ENCODE results near the gene CDK13.

Gene CDK13

DNA sequence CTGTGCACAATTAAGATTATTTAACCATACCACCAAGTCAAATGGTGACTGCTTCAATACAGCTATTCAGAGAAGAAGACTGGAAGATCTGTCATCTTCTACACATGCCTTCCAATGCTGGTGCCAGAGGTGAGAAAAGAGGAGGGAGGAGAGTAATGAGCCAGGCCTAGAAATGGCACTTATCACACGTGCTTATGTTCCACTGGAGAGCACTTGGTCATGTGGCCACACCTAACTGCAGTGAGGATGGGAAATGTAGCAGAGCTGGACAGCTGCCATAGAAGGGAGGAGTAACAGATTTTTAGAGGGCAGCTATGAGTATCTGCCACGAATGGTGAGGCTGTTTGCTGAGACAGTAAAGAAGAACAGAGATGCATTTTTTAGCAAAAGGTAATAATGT, 107.2 kb downstream of the CDK13 start:
- no peak overlapping the region for H3K4me2 ChIP-seq (ENCODE audit: low read length, poor library complexity, severe bottlenecking)
- no peak overlapping the region for H2BK120ac ChIP-seq (ENCODE audit: low read depth, low read length)
- no peaks in the 10 kb centered on the region for H3K4me1 ChIP-seq (ENCODE audit: control insufficient read depth, insufficient read depth, low read depth, low read length)
- no peak overlapping the region for H2BK5ac ChIP-seq (ENCODE audit: low read depth, low read length, poor library complexity, severe bottlenecking)
- DNase-seq, result no peak
- peaks cover 8 to 24% of the 10 kb centered on the region in 2 experiments for H3K36me3 ChIP-seq (ENCODE audit: control insufficient read depth in 1 of 2, insufficient read depth in 2 of 2, low read depth in 1 of 2, low read length in 2 of 2)
- H4K91ac ChIP-seq (ENCODE audit: low read length), result no peak overlapping the region
- H3K9ac ChIP-seq (ENCODE audit: low read length), result no peak overlapping the region
- H3K18ac ChIP-seq (ENCODE audit: low read depth in 1 of 2, low read length in 2 of 2), result no peak overlapping the region
- H3K14ac ChIP-seq (ENCODE audit: low read length in 2 of 2), result no peak overlapping the region
- no peak overlapping the region for H2BK12ac ChIP-seq (ENCODE audit: low read length in 2 of 2)
- H3K79me1 ChIP-seq (replicated peaks; ENCODE audit: low read length, poor library complexity, severe bottlenecking), result peaks cover 17% of the 10 kb centered on the region
- H3K4ac ChIP-seq (ENCODE audit: low read depth in 1 of 2, low read length in 2 of 2), result no peak overlapping the region
- no peak overlapping the region for H2BK15ac ChIP-seq (ENCODE audit: low read depth, poor library complexity, severe bottlenecking)
- no peak overlapping the region for H3K23ac ChIP-seq (ENCODE audit: low read length in 2 of 2)
- no peak overlapping the region for H2AFZ ChIP-seq (ENCODE audit: low read depth, low read length)
- 76% methylated on average over 2 of the region's 2 CpGs for WGBS
- no peak overlapping the region for H2AK5ac ChIP-seq (ENCODE audit: low read length, severe bottlenecking)
- H3K27ac ChIP-seq (ENCODE audit: low read length, poor library complexity, severe bottlenecking), result no peak overlapping the region
- H4K8ac ChIP-seq (ENCODE audit: low read length), result no peak overlapping the region
- no peaks in the 10 kb centered on the region for H3K27me3 ChIP-seq (ENCODE audit: control insufficient read depth in 1 of 2, insufficient read depth in 1 of 2, low read length in 2 of 2)
- no peaks in the 10 kb centered on the region for H3K9me3 ChIP-seq (ENCODE audit: control insufficient read depth, low read length)
- no peak overlapping the region for H3K4me3 ChIP-seq (ENCODE audit: insufficient read depth in 1 of 2, low read depth in 1 of 2, low read length in 2 of 2)

- Histone ChIP-seq H2BK12ac (ENCODE audit: low read length in 2 of 2) (no peak overlapping the region), H3K14ac (ENCODE audit: low read length in 2 of 2) (no peak overlapping the region), H4K91ac (ENCODE audit: low read length) (no peak overlapping the region), H3K9ac (ENCODE audit: low read length) (no peak overlapping the region), H3K23ac (ENCODE audit: low read length in 2 of 2) (no peak overlapping the region), H3K4me1 (ENCODE audit: control insufficient read depth, insufficient read depth, low read depth, low read length) (no peaks in the 10 kb centered on the region), H3K27me3 (ENCODE audit: control insufficient read depth in 1 of 2, insufficient read depth in 1 of 2, low read length in 2 of 2) (no peaks in the 10 kb centered on the region), H3K27ac (ENCODE audit: low read length, poor library complexity, severe bottlenecking) (no peak overlapping the region), H3K4me3 (ENCODE audit: insufficient read depth in 1 of 2, low read depth in 1 of 2, low read length in 2 of 2) (no peak overlapping the region), H2BK120ac (ENCODE audit: low read depth, low read length) (no peak overlapping the region), H3K79me1 (replicated peaks; ENCODE audit: low read length, poor library complexity, severe bottlenecking) (peaks cover 15% of the 10 kb centered on the region), H2AK5ac (ENCODE audit: low read length, severe bottlenecking) (no peak overlapping the region), H3K4me2 (ENCODE audit: low read length, poor library complexity, severe bottlenecking) (no peak overlapping the region), H3K18ac (ENCODE audit: low read depth in 1 of 2, low read length in 2 of 2) (no peak overlapping the region), H2AFZ (ENCODE audit: low read depth, low read length) (no peak overlapping the region), H3K4ac (ENCODE audit: low read depth in 1 of 2, low read length in 2 of 2) (no peak overlapping the region), H4K8ac (ENCODE audit: low read length) (no peak overlapping the region), H3K9me3 (ENCODE audit: control insufficient read depth, low read length) (no peaks in the 10 kb centered on the region), H3K36me3 (ENCODE audit: control insufficient read depth in 1 of 2, insufficient read depth in 2 of 2, low read depth in 1 of 2, low read length in 2 of 2) (peaks cover 8 to 28% of the 10 kb centered on the region in 2 experiments), H2BK15ac (ENCODE audit: low read depth, poor library complexity, severe bottlenecking) (no peak overlapping the region), H2BK5ac (ENCODE audit: low read depth, low read length, poor library complexity, severe bottlenecking) (no peak overlapping the region)
- DNase-seq, result no peak
- WGBS, result 90% methylated on average over 2 of the region's 2 CpGs
These were observed 108.0 kb downstream of the CDK13 start for GRCh38 chr7:40058026-40058425.

- Histone ChIP-seq H3K4ac (ENCODE audit: low read depth in 1 of 2, low read length in 2 of 2) (no peak overlapping the region), H3K14ac (ENCODE audit: low read length in 2 of 2) (no peak overlapping the region), H4K91ac (ENCODE audit: low read length) (no peak overlapping the region), H3K36me3 (ENCODE audit: control insufficient read depth in 1 of 2, insufficient read depth in 2 of 2, low read depth in 1 of 2, low read length in 2 of 2) (peaks cover 10 to 27% of the 10 kb centered on the region in 2 experiments), H3K9me3 (ENCODE audit: control insufficient read depth, low read length) (no peaks in the 10 kb centered on the region), H3K79me1 (replicated peaks; ENCODE audit: low read length, poor library complexity, severe bottlenecking) (peaks cover 17% of the 10 kb centered on the region), H2BK120ac (ENCODE audit: low read depth, low read length) (no peak overlapping the region), H3K18ac (ENCODE audit: low read depth in 1 of 2, low read length in 2 of 2) (no peak overlapping the region), H3K27me3 (ENCODE audit: control insufficient read depth in 1 of 2, insufficient read depth in 1 of 2, low read length in 2 of 2) (no peaks in the 10 kb centered on the region), H3K23ac (ENCODE audit: low read length in 2 of 2) (no peak overlapping the region), H2AK5ac (ENCODE audit: low read length, severe bottlenecking) (no peak overlapping the region), H3K4me3 (ENCODE audit: insufficient read depth in 1 of 2, low read depth in 1 of 2, low read length in 2 of 2) (no peak overlapping the region), H3K4me2 (ENCODE audit: low read length, poor library complexity, severe bottlenecking) (no peak overlapping the region), H2AFZ (ENCODE audit: low read depth, low read length) (no peak overlapping the region), H3K4me1 (ENCODE audit: control insufficient read depth, insufficient read depth, low read depth, low read length) (no peaks in the 10 kb centered on the region), H3K9ac (ENCODE audit: low read length) (no peak overlapping the region), H4K8ac (ENCODE audit: low read length) (no peak overlapping the region), H2BK12ac (ENCODE audit: low read length in 2 of 2) (no peak overlapping the region), H3K27ac (ENCODE audit: low read length, poor library complexity, severe bottlenecking) (no peak overlapping the region), H2BK15ac (ENCODE audit: low read depth, poor library complexity, severe bottlenecking) (no peak overlapping the region), H2BK5ac (ENCODE audit: low read depth, low read length, poor library complexity, severe bottlenecking) (no peak overlapping the region)
- DNase-seq, result no peak
These were observed 108.6 kb downstream of the CDK13 start for GRCh38 chr7:40058636-40059035.

GRCh38 chr7:40059057-40059456, 109.0 kb downstream of the CDK13 start:
- Histone ChIP-seq H3K18ac (ENCODE audit: low read depth in 1 of 2, low read length in 2 of 2) (peak overlapping the region in 1 of 2 experiments; percentile 40), H3K9ac (ENCODE audit: low read length) (no peak overlapping the region), H3K9me3 (ENCODE audit: control insufficient read depth, low read length) (no peaks in the 10 kb centered on the region), H3K4me1 (ENCODE audit: control insufficient read depth, insufficient read depth, low read depth, low read length) (no peaks in the 10 kb centered on the region), H3K4me3 (ENCODE audit: insufficient read depth in 1 of 2, low read depth in 1 of 2, low read length in 2 of 2) (no peak overlapping the region), H2BK12ac (ENCODE audit: low read length in 2 of 2) (no peak overlapping the region), H3K36me3 (ENCODE audit: control insufficient read depth in 1 of 2, insufficient read depth in 2 of 2, low read depth in 1 of 2, low read length in 2 of 2) (peaks cover 13 to 27% of the 10 kb centered on the region in 2 experiments), H2BK15ac (ENCODE audit: low read depth, poor library complexity, severe bottlenecking) (no peak overlapping the region), H2BK120ac (ENCODE audit: low read depth, low read length) (no peak overlapping the region), H2AFZ (ENCODE audit: low read depth, low read length) (no peak overlapping the region), H3K27me3 (ENCODE audit: control insufficient read depth in 1 of 2, insufficient read depth in 1 of 2, low read length in 2 of 2) (no peaks in the 10 kb centered on the region), H2BK5ac (ENCODE audit: low read depth, low read length, poor library complexity, severe bottlenecking) (no peak overlapping the region), H3K4ac (ENCODE audit: low read depth in 1 of 2, low read length in 2 of 2) (no peak overlapping the region), H2AK5ac (ENCODE audit: low read length, severe bottlenecking) (no peak overlapping the region), H3K4me2 (ENCODE audit: low read length, poor library complexity, severe bottlenecking) (no peak overlapping the region), H3K23ac (ENCODE audit: low read length in 2 of 2) (no peak overlapping the region), H4K91ac (ENCODE audit: low read length) (no peak overlapping the region), H3K27ac (ENCODE audit: low read length, poor library complexity, severe bottlenecking) (no peak overlapping the region), H3K79me1 (replicated peaks; ENCODE audit: low read length, poor library complexity, severe bottlenecking) (peaks cover 15% of the 10 kb centered on the region), H3K14ac (ENCODE audit: low read length in 2 of 2) (no peak overlapping the region), H4K8ac (ENCODE audit: low read length) (no peak overlapping the region)
- 96% methylated on average over 5 of the region's 6 CpGs for WGBS
- no peak for DNase-seq

All from mesenchymal stem cell (in vitro differentiated cells and primary cell).